ENCODE measurements around the gene ATOX1.
"Not testable (repeated sequence)": the region's sequence is repeated elsewhere in the genome, so short reads cannot be mapped to it uniquely, and the experiment has no call there.

The ATOX1 gene

DNA sequence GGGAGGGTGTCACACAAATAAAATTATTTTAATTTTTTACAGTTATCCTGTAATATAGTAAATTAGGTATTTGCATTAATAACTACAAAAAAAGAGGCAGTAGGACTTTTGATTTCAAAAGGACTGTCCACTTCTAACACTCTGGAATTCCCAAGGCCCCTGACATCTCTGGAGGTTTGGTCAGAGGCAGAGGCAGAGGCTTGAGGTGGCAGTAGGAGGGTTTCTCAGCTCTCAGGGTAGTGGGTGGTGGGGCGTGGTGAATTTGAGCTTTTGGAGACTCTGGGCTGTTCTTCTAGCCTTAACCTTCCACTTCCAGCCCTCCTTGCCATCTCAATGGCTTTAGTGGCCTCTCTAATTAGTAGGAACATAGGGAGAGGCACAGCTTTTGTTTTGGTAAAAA, 22.8 kb downstream of the ATOX1 start:
- POLR2A ChIA-PET: interaction anchor here (2.3 kb wide), 1 partner anchor 49 kb away, joined by 9 read pairs; the partner anchor contains the start of gene SPARC
- DNase-seq (ENCODE audit: low read depth, low spot score): no peak
- TF ChIP-seq, protein P1, sequence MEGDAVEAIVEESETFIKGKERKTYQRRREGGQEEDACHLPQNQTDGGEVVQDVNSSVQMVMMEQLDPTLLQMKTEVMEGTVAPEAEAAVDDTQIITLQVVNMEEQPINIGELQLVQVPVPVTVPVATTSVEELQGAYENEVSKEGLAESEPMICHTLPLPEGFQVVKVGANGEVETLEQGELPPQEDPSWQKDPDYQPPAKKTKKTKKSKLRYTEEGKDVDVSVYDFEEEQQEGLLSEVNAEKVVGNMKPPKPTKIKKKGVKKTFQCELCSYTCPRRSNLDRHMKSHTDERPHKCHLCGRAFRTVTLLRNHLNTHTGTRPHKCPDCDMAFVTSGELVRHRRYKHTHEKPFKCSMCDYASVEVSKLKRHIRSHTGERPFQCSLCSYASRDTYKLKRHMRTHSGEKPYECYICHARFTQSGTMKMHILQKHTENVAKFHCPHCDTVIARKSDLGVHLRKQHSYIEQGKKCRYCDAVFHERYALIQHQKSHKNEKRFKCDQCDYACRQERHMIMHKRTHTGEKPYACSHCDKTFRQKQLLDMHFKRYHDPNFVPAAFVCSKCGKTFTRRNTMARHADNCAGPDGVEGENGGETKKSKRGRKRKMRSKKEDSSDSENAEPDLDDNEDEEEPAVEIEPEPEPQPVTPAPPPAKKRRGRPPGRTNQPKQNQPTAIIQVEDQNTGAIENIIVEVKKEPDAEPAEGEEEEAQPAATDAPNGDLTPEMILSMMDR (IDR thresholded peaks at IDR 0.05; ENCODE audit: insufficient read depth, low read length, missing control alignments): no peak
- CTCF ChIA-PET: interaction anchor here (1.3 to 22.0 kb wide), 6 partner anchors 9 to 74 kb away, joined by 3 to 652 read pairs (median 80); no protein-coding TSS in a partner anchor
- H3K4me3 ChIP-seq (ENCODE audit: low read depth, low read length): no peak overlapping the region

DNA sequence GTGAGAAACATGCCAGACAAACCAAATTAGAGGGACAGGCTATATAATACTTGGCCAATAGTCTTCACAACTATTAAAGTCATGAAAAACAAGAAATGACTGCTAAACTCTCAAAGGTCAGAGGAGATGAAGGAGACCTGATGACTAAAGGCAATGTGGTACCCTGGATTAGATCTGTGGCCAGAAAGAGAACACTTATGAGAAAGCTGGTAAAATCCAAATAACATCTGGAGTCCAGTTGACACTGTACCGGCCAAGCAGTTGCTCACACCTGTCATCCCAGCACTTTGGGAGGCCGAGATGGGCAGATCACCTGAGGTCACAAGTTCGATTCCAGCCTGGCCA, 24.4 kb downstream of the ATOX1 start:
- POLR2A ChIA-PET: interaction anchor here (1.0 to 1.6 kb wide), 2 partner anchors 15 to 35 kb away, joined by 3 to 4 read pairs; no protein-coding TSS in a partner anchor
- no peak for DNase-seq (ENCODE audit: low read depth, low spot score)
- H3K4me3 ChIP-seq (ENCODE audit: low read depth, low read length): no peak overlapping the region
- CTCF ChIA-PET: interaction anchor here (1.1 to 22.0 kb wide), 4 partner anchors 16 to 72 kb away, joined by 3 to 652 read pairs (median 80); no protein-coding TSS in a partner anchor
- TF ChIP-seq, protein P1 (IDR thresholded peaks at IDR 0.05; ENCODE audit: insufficient read depth, low read length, missing control alignments): no peak

DNA sequence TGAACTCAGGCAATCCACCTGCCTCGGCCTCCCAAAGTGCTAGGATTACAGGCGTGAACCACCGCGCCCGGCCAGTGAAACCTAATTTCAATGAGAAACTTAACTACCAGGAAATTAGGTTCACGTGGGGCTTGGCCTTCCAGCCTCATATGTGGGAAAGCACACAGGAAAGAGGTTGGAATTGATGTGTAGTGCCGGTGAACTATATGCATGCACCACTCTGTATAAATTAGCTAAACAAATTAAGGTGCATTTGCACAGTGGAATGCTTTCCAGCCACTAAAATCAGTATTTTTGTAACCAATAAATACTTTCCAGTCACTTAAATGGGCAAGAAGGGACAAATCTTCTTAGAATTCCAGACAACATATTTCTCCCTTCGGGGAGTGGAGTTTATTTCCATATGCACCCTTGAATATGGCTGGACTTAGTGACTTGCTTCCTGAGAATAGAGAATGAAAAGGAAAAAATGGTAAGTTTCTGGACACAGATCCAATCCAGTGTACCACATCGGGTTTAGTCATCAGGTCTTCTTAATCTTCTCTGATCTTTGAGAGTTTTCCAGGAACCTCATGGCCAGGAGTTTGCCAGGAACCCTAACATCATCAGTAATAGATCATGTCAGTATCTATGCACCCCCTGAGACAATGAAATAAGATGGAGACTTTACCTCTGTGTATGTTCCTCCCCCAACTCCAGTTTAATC, 24.9 kb downstream of the ATOX1 start:
- no peak for DNase-seq (ENCODE audit: low read depth, low spot score)
- no peak overlapping the region for H3K4me3 ChIP-seq (ENCODE audit: low read depth, low read length)
- CTCF ChIA-PET: interaction anchor here (1.0 to 22.0 kb wide), 4 partner anchors 9 to 72 kb away, joined by 3 to 652 read pairs (median 78); no protein-coding TSS in a partner anchor
- POLR2A ChIA-PET: interaction anchor here (1.0 to 1.6 kb wide), 2 partner anchors 14 to 34 kb away, joined by 3 to 4 read pairs; no protein-coding TSS in a partner anchor
- TF ChIP-seq, protein P1 (IDR thresholded peaks at IDR 0.05; ENCODE audit: insufficient read depth, low read length, missing control alignments): no peak

DNA sequence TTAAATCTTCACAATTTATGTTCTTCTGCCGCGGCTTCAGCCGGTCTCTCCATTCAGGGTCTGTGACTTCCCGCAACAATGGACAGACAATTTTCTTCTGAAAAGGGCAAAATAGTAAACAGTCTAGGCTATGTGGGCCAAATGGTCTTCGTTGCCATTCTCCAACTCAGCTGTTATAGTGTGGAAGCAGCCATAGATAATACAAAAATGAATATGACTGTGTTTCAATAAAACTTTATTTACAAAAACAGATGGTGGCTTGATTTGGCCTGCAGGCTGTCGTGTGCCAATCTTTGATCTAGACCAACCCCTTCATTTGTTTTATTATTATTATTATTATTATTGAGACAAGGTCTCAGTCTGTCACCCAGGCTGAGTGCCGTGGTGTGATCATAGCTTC, 28.1 kb downstream of the ATOX1 start:
- TF ChIP-seq, protein P1 (IDR thresholded peaks at IDR 0.05; ENCODE audit: insufficient read depth, low read length, missing control alignments): no peak
- H3K4me3 ChIP-seq (ENCODE audit: low read depth, low read length): no peak overlapping the region
- ChIA-PET POLR2A (interaction anchor here (1.5 to 1.7 kb wide), 2 partner anchors 10 to 43 kb away, joined by 7 to 9 read pairs; partner anchors contain the start of gene SPARC), CTCF (interaction anchor here (1.1 to 2.1 kb wide), 2 partner anchors 10 to 18 kb away, joined by 3 to 13 read pairs; no protein-coding TSS in a partner anchor)
- DNase-seq (ENCODE audit: low read depth, low spot score): no peak

DNA sequence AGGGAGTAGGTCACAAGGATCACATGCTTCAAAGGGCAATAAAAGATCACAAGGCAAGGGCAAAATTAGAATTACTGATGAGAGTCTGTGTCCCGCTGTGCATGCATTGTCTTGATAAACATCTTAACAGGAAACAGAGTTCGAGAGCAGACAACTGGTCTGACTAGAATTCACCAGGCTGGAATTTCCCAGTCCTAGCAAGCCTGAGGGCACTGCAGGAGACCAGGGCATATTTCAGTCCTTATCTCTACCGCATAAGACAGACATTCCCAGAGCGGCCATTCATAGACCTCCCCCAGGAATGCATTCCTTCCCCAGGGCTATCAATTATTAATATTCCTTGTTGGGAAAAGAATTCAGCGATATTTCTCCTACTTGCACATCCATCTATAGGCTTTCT, 28.8 kb downstream of the ATOX1 start:
- POLR2A ChIA-PET; CTCF ChIA-PET; H3K4me3 ChIP-seq (ENCODE audit: low read depth, low read length); DNase-seq (ENCODE audit: low read depth, low spot score): not testable (repeated sequence)

DNA sequence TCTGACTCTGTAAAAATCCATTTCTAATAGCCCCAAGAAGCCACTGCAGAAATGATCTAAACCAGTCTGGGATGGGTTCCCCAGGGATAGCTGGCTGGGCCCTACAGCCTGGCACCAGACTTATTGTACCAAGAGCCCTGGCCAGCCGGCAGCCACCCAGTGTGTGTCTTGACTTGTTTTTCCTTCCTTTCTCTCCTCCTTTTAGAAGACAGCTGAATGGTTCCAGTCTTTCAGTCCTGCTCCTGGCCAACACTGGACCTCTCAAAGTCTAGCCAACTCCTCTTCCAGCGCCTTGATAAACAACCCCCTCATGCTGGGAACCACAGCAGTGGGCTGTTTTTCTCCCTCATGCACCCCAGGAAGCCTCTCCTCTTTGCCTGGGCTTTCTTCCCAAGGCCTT, 34.1 kb downstream of the ATOX1 start:
- ChIA-PET POLR2A (interaction anchor here (1.4 kb wide), 1 partner anchor 25 kb away, joined by 4 read pairs; no protein-coding TSS in a partner anchor), CTCF (interaction anchor here (1.2 to 2.2 kb wide), 2 partner anchors 9 to 16 kb away, joined by 3 to 13 read pairs; no protein-coding TSS in a partner anchor)
- no peak for DNase-seq (ENCODE audit: low read depth, low spot score)
- TF ChIP-seq, protein P1 (IDR thresholded peaks at IDR 0.05; ENCODE audit: insufficient read depth, low read length, missing control alignments): no peak
- H3K4me3 ChIP-seq (ENCODE audit: low read depth, low read length): no peak overlapping the region

All from AG04449 (cell line).